Ammon's horn (tissue), 1 donor: ENCODE measurements around the gene XCL2.
"Not testable (repeated sequence)": the region's sequence is repeated elsewhere in the genome, so short reads cannot be mapped to it uniquely, and the experiment has no call there.

Experiments
- DNase-seq: peaks from one replicate; pipeline ENCODE4 v3.0.0-alpha.2; 2016; ENCODE audit warnings: low spot score

XCL2 gene

DNA sequence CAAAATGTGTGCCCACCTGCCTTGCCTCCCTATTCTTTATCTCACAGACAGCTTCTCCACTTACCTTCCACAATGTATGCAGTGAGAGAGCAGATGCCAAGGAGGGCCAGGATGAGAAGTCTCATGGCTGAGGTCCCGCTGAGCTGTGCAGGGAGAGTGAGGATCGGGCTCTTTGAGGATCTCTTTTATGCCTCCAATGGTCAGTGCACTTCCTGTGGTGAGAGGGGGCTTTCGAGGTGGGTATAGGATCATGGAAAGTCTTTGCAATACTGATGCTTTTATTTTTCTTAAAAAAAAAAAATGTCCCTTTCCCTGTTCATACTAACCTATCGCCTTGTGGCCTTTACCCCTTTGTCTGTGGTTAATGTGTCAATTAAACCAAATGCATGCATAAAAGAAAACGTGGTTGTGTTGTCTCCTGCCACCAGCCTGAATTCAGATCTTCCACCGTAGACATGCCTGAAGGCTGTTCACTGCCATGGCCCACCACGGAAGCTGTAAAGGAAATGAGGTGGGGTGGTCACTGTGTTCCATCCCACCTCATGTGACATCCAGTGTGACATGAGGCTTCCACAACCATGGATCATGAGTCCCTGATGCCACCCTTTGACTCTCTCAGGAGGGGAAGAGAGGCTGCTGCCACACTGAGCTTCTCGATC lies at the start of gene XCL2:
XCL2 (minus strand) TSS at position 158 of the 659 bp plus-strand sequence; CDS start at position 125, 33 bp downstream.
- not testable (repeated sequence) for DNase-seq

DNA sequence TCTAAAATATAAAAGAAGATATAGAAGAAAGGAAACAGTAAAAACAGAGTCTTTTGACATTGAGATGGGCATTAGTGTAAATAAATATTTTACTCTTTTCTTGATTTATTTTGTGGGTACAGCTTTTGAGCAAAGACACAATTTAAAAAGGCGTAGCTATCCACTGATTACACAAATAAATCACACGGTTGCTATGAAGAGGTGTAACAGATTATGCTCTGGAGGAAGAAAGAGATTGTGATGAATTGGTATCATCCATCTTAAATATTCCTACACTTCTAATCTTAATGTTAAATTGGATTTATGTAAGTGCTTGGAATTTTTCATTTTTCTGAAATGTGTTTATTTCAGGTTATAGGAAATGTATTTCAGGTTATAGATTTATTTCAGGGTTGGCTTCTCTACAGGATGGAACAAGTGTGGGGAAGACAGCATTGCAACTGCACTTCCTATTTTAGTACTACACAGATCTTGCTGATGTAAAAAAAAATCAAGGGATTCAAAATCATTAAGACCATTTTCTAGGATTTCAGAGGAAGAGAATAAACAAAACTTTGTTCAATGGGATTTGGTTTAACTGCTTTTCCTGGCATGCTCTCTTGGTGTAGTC lies 47.9 kb upstream of the XCL2 start:
- no peak for DNase-seq

DNA sequence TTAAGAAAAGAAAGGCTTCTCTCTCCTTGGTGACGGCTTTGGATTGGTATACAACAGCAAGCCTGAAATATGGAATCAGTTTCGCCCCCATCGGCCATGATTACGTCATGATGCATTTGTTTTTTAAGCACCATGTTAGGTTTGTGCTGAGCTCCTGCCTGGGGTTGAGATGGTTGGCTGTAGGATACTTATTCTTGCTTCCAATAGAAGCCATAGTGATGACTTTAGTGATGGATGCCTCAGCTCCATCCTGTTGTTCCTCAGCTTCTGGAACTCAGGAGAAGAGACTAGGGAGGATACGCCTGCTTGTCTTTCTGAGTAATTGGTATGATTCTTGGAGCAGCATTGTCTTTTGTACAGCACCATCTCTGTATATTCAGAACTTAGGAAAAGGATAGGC lies 47.3 kb upstream of the XCL2 start:
- DNase-seq = no peak

GRCh38 chr1:168589167-168589566 lies 45.4 kb upstream of the XCL2 start:
- no peak for DNase-seq

DNA sequence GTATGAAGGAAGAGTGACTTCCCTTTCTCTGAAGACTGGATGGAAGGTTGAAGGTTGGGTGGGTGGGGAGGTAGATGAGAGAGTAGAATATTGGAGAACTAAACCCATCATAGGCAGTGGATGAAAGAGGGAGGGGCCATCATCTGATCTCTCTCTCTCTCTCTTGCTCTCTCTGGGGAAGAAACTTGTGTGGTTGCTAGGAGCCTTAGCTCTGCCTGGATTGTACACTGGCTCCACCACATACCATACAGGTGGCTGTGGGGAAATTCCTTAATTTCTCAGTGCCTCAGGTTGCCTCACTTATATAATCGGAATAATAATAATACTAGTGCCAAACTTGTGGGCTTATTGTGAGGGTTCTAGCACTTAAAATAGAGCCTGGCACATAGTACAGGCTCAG lies 42.1 kb upstream of the XCL2 start:
- no peak for DNase-seq

GRCh38 chr1:168585191-168585590 lies 41.4 kb upstream of the XCL2 start:
- DNase-seq = peak; percentile 49

- no peak for DNase-seq
Observed at GRCh38 chr1:168583571-168583970, 39.8 kb upstream of the XCL2 start.

- no peak for DNase-seq
Observed at GRCh38 chr1:168582688-168583336, 39.0 kb upstream of the XCL2 start.

DNA sequence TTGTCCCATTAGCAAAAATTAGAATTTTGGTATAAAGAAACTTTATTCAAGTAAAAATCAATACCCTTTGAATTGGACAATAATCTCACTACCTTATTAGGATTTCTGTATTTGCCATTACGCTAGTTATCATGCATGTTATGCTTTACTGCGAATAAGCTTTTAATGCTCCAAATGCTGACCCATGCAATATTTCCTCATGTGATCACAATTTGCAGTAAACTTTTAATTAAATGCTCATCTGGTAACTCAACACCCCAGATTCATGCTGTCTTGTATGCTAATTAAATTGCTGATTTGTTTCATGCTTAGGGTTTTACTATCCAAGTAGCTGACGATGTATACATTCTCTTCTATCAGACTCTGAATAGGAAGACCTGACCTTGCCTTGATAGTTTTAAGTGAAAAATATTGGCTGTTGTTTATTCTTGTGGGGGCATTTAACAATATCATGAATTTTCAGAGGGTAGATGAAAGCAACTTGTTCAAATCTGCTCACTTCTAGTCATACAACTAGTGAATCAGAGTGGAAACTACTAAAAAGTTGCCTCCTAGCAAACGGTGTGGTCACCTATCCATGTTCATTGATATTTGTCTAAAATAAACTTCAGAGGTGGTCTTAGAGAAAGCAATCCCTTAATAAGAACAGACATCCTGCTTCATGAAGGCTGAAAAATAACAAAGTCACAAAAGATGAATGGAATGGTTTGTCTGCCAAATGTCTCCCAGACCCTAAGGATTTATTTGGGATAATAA lies 38.2 kb upstream of the XCL2 start:
- no peak for DNase-seq

- peak; percentile 13 for DNase-seq
Observed at GRCh38 chr1:168580991-168581390, 37.2 kb upstream of the XCL2 start.

DNA sequence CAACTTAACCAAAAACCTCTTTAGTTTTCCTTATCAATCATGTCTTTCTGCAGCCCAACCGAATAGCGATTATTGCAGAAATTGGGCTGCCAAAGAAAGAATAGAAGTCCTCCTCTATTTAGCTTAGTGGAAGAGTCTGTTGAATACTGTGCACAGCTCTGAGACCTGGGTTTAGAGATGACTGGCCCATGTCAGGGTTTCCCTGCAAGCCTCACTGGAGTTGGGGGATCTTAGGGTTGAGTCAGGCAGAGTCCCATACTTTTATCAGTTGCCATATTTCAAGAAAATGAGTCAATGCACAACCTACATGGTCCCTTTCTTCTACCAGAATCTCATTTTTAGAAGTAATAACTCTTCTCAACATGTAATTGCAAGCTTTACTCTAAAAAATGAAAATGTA lies 36.5 kb upstream of the XCL2 start:
- DNase-seq = not testable (repeated sequence)

- not testable (repeated sequence) for DNase-seq
Observed at GRCh38 chr1:168578531-168579185, 34.9 kb upstream of the XCL2 start.

GRCh38 chr1:168576245-168576688 lies 32.5 kb upstream of the XCL2 start, which contains the start of gene XCL1:
XCL1 (plus strand) TSS chr1:168576605; CDS start chr1:168576638, 33 bp downstream.
- not testable (repeated sequence) for DNase-seq

- not testable (repeated sequence) for DNase-seq
Observed at GRCh38 chr1:168574234-168574633, 30.4 kb upstream of the XCL2 start.

- no peak for DNase-seq
Observed at GRCh38 chr1:168572633-168573032, 28.8 kb upstream of the XCL2 start.

GRCh38 chr1:168570652-168571051 lies 26.9 kb upstream of the XCL2 start:
- DNase-seq = no peak

GRCh38 chr1:168568346-168568745 lies 24.5 kb upstream of the XCL2 start:
- DNase-seq = no peak

DNA sequence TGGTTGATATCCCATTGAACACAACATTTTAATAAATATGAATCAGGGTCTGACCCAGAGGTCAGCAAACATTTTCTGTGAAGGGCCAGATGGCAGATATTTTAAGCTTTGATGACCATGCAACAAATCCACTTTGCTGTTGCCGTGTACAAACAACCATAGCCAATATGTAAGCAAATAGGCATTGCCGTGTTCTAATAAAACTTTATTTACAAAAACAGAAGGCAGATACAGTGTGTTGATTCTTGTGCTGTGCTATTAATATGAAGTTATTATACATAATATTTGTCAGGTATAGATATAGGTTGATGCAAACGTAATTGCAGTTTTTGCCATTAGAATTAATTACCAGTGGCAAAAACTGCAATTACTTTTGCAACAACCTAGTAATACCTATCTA lies 23.8 kb upstream of the XCL2 start:
- no peak for DNase-seq

GRCh38 chr1:168567007-168567406 lies 23.2 kb upstream of the XCL2 start:
- no peak for DNase-seq

DNA sequence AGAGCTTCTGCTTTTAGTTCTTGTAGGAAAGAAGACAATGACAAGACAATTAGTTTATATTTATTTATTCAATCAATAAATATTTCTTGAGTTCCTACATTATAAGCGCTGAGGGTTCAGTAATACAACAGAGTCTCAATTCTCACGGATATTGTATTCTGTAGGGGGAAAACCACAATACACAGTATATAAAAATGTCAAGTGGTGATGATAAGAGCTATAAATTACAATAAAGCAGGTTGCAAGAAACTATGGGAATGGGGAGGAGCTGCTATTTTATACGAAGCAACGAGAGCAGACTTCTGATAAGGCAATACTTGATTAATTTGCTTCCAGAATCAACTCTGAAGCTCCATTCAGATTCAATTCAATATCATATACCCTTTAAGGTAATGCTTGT lies 22.0 kb upstream of the XCL2 start:
- DNase-seq = no peak

DNA sequence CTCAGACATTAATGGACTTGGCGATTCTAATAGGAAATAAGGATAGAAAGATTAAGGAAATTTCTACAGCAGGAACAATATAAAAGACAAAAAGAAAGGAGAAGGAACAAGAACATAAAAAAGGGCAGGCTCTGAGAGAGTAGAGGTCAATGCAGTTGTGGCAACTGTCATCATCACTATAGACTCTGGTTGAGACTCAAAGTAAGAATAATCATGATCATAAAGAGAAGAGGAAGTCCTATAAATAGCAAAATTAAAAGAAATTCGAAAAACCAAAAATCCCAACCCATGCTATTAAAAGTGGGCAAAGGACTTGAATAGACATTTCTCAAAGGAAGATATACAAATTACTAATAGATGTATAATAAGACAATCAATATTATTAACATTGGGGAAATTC lies 18.2 kb upstream of the XCL2 start:
- no peak for DNase-seq

DNA sequence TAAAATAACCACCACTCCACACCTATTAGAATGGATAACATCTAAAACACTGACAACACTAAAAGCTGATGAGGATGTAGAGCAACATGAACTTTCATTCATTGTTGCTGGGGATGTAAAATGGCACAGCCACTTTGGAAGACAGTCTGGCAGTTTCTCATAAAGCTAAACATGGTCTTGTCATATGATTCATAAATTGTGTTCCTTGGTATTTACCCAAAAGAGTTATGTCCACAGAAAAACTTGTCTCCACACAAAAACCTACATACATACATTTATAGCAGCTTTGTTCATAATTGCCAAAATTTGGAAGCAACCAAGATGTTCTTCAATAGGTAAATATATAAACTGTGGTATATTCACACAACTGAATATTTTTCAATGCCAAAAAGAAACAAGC lies 16.6 kb upstream of the XCL2 start:
- no peak for DNase-seq
